ENCODE results near the gene KHDC1L.

The KHDC1L gene

DNA sequence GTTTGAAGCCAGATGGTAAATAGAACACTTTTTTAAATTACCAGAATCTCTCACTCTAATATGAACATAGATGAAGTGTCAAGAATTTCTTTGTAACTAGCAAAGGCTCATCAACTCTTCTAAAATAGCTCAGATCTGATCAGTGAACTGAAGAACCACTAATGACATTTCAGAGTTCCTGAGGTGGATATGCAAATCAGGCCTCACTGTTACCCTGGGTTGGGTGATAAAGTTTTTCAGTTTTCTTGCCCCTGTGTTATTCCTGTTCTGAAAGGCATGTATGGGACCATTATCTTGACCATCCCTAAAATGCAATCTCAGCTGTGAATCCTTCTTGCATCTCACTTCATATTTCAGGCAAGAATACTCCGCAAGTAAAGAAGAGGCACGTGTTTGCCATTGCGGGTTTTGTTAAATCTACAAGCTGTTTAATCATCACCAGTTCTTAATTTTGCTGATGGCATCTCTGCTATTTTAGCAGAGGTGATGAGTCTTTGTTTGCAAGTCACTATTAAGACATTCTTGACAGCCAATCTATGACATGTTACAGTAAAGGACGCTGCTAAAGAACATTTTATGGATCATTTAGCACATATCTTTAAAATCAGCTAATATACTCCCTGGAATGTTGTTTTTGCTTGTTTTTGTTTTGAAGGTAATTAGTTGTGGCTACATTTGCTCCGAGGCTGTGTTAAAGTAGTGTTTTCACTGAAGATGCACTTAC is 47.9 kb downstream of the KHDC1L start:
- Mint-ChIP-seq H3K36me3 (no peaks in the 10 kb centered on the region), H3K27ac (no peak overlapping the region)

DNA sequence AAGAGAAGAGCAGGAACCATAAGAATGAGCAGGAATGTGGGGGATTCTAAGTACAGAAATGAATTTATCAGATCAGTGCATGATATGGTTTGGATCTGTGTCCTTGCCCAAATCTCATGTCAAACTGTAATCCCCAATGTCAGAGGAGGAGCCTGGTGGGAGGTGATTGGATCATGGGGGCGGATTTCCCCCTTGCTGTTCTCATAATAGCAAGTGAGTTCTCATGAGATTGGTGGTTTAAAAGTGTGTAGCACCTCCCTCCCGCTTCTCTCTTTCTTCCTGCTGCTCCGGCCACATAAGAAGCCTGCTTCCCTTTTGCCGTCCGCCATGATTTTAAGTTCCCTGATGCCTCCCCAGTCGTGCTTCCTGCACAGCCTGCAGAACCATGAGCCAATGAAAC is 49.2 kb downstream of the KHDC1L start:
- peaks cover 9% of the 10 kb centered on the region for H3K4me1 Mint-ChIP-seq
- H3K4me3 Mint-ChIP-seq = no peak overlapping the region
- no peak overlapping the region for H3K27ac Mint-ChIP-seq
- H3K36me3 Mint-ChIP-seq = no peaks in the 10 kb centered on the region
- no peaks in the 10 kb centered on the region for H3K27me3 Mint-ChIP-seq
- H3K9me3 Mint-ChIP-seq = no peaks in the 10 kb centered on the region

More for the DNA sequence above, 47.9 kb downstream of the KHDC1L start:
- no peaks in the 10 kb centered on the region for H3K27me3 Mint-ChIP-seq
- H3K4me1 Mint-ChIP-seq = peaks cover 9% of the 10 kb centered on the region
- no peaks in the 10 kb centered on the region for H3K9me3 Mint-ChIP-seq
- no peak overlapping the region for H3K4me3 Mint-ChIP-seq

DNA sequence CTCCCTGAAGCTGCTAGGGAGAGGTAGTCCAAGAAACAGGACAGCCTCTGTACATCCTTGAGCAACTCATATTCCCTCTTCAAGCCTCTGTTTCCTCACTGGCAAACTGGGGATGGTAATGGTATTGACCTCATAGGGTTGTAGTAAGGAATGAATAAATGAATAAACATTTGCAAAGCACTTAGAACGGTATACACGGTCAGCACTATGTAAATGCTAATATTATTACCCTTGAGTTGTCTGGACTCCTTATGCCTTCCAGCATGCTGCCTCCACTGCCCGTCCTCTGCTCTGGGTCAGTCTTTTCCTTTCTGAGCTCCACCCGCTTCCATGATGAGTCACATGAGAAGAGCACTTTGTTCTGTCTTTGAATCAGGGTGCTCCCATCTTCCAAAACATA is 50.6 kb downstream of the KHDC1L start:
- no peak overlapping the region for H3K4me3 Mint-ChIP-seq
- H3K4me1 Mint-ChIP-seq = no peaks in the 10 kb centered on the region
- no peaks in the 10 kb centered on the region for H3K27me3 Mint-ChIP-seq
- no peaks in the 10 kb centered on the region for H3K9me3 Mint-ChIP-seq
- H3K27ac Mint-ChIP-seq = no peak overlapping the region
- no peaks in the 10 kb centered on the region for H3K36me3 Mint-ChIP-seq
